HEK293 (cell line): ENCODE data around the gene CDK14.

ENCODE experiments used
- CTCF ChIA-PET: fragments of 350-600 bp; formaldehyde crosslinking; extraction: SDS; loops from one replicate; lab custom pipeline; 2021; ENCODE audit warnings: antibody characterized with exemption; lab: Yijun Ruan, JAX
- POLR2A ChIA-PET: fragments of 300-600 bp; formaldehyde crosslinking; extraction: SDS; loops from one replicate; lab custom pipeline; 2020; ENCODE audit warnings: antibody characterized with exemption, inconsistent platforms; lab: Yijun Ruan, JAX
- H3K27ac ChIP-seq: fragments of 200-500 bp; sonication (Bioruptor generic); 2 replicates; pipeline ENCODE4 v1.5.1; 2014; ENCODE audit warnings: low read depth, low read length, control low read depth, inconsistent platforms; ENCODE audit errors: extremely low read depth
- H3K36me3 ChIP-seq, 2 experiments: fragments of 200-500 bp in 1 of 2; sonication (Bioruptor generic) in 1 of 2; 1 replicate in 1 of 2; 2 replicates in 1 of 2; pipeline ENCODE4 v1.5.1; 2014 to 2017; ENCODE audit warnings: inconsistent platforms in 2 of 2, low read length in 2 of 2; ENCODE audit not compliant: control insufficient read depth in 2 of 2, insufficient read depth in 1 of 2
- H3K4me1 ChIP-seq: fragments of 200-500 bp; sonication (Bioruptor generic); 2 replicates; pipeline ENCODE4 v1.5.1; 2014; ENCODE audit warnings: mild to moderate bottlenecking, low read length, inconsistent platforms; ENCODE audit not compliant: control insufficient read depth, insufficient read depth
- H3K4me3 ChIP-seq: 2 replicates; pipeline ENCODE4 v1.5.1; 2011; ENCODE audit warnings: low read depth, mild to moderate bottlenecking, control low read depth, low read length, moderate library complexity
- H3K9me3 ChIP-seq: fragments of 200-500 bp; sonication (Bioruptor generic); 2 replicates; pipeline ENCODE4 v1.5.1; 2014; ENCODE audit warnings: low read depth, low read length, inconsistent platforms; ENCODE audit not compliant: control insufficient read depth, insufficient read depth
- ATF2 ChIP-seq: fragments of 450-650 bp; formaldehyde crosslinking; IDR thresholded peaks from 2 replicates; pipeline ENCODE4 v1.5.1; 2016; ENCODE audit warnings: missing biosample characterization, missing genetic modification characterization, low read depth
- GLIS2 ChIP-seq: fragments of 450-650 bp; formaldehyde crosslinking; IDR thresholded peaks from 2 replicates; pipeline ENCODE4 v1.5.1; 2016; ENCODE audit warnings: missing biosample characterization, missing genetic modification characterization
- MEIS1 ChIP-seq: sonication (generic); formaldehyde crosslinking; IDR thresholded peaks from 2 replicates; pipeline ENCODE4 v1.8.1; 2022; ENCODE audit warnings: missing genetic modification reagents, mild to moderate bottlenecking, borderline replicate concordance
- PRDM1 ChIP-seq: fragments of 450-650 bp; formaldehyde crosslinking; IDR thresholded peaks from 2 replicates; pipeline ENCODE4; 2016; ENCODE audit warnings: missing biosample characterization, missing genetic modification characterization
- RBAK ChIP-seq: fragments of 450-650 bp; formaldehyde crosslinking; IDR thresholded peaks from 2 replicates; pipeline ENCODE4 v1.5.1; 2016; ENCODE audit warnings: missing biosample characterization, missing genetic modification characterization
- ZNF10 ChIP-seq: fragments of 450-650 bp; formaldehyde crosslinking; IDR thresholded peaks from 2 replicates; pipeline ENCODE4 v1.5.1; 2017; ENCODE audit warnings: missing biosample characterization, missing genetic modification characterization
- ZNF133 ChIP-seq: fragments of 450-650 bp; formaldehyde crosslinking; IDR thresholded peaks from 2 replicates; pipeline ENCODE4 v1.5.1; 2016; ENCODE audit warnings: missing biosample characterization, missing genetic modification characterization
- ZNF148 ChIP-seq: fragments of 450-650 bp; formaldehyde crosslinking; IDR thresholded peaks from 2 replicates; pipeline ENCODE4 v1.5.0; 2017; ENCODE audit warnings: missing biosample characterization, missing genetic modification characterization, borderline replicate concordance
- ZNF16 ChIP-seq: fragments of 450-650 bp; formaldehyde crosslinking; IDR thresholded peaks from 2 replicates; pipeline ENCODE4 v1.5.1; 2016; ENCODE audit warnings: low read depth, missing biosample characterization, missing genetic modification characterization
- ZNF2 ChIP-seq: fragments of 450-650 bp; formaldehyde crosslinking; IDR thresholded peaks from 2 replicates; pipeline ENCODE4 v1.5.1; 2016; ENCODE audit warnings: missing biosample characterization, missing genetic modification characterization
- ZNF24 ChIP-seq: fragments of 450-650 bp; formaldehyde crosslinking; IDR thresholded peaks from 2 replicates; pipeline ENCODE4 v1.5.1; 2016; ENCODE audit warnings: missing biosample characterization, missing genetic modification characterization
- ZNF266 ChIP-seq: fragments of 450-650 bp; formaldehyde crosslinking; IDR thresholded peaks from 2 replicates; pipeline ENCODE4 v1.5.1; 2016; ENCODE audit warnings: missing biosample characterization, missing genetic modification characterization, low read depth
- ZNF292 ChIP-seq: fragments of 450-650 bp; formaldehyde crosslinking; IDR thresholded peaks from 2 replicates; pipeline ENCODE4 v1.5.1; 2016; ENCODE audit warnings: low read depth, missing biosample characterization, missing genetic modification characterization, borderline replicate concordance
- ZNF341 ChIP-seq: fragments of 450-650 bp; formaldehyde crosslinking; IDR thresholded peaks from 2 replicates; pipeline ENCODE4; 2016; ENCODE audit warnings: low read depth, missing biosample characterization, missing genetic modification characterization
- ZNF561 ChIP-seq: fragments of 450-650 bp; IDR thresholded peaks from 2 replicates; pipeline ENCODE4 v1.5.1; 2018; ENCODE audit warnings: missing biosample characterization, missing genetic modification characterization, borderline replicate concordance
- ZNF747 ChIP-seq: fragments of 450-650 bp; formaldehyde crosslinking; IDR thresholded peaks from 2 replicates; pipeline ENCODE4 v1.5.1; 2016; ENCODE audit warnings: missing biosample characterization, missing genetic modification characterization
- ZNF76 ChIP-seq: fragments of 450-650 bp; formaldehyde crosslinking; IDR thresholded peaks from 2 replicates; pipeline ENCODE4; 2016; ENCODE audit warnings: low read depth, missing biosample characterization, missing genetic modification characterization, borderline replicate concordance
- ZNF785 ChIP-seq: fragments of 450-650 bp; formaldehyde crosslinking; IDR thresholded peaks from 2 replicates; pipeline ENCODE4 v1.5.1; 2016; ENCODE audit warnings: missing biosample characterization, missing genetic modification characterization
- ZNF791 ChIP-seq: fragments of 450-650 bp; formaldehyde crosslinking; IDR thresholded peaks from 2 replicates; pipeline ENCODE4 v1.5.1; 2016; ENCODE audit warnings: missing biosample characterization, missing genetic modification characterization
- ZNF837 ChIP-seq: fragments of 450-650 bp; formaldehyde crosslinking; IDR thresholded peaks from 2 replicates; pipeline ENCODE4 v1.5.1; 2016; ENCODE audit warnings: missing biosample characterization, missing genetic modification characterization
- TF ChIP-seq, protein P1 (sequence below): fragments of 450-650 bp; formaldehyde crosslinking; IDR thresholded peaks from 2 replicates; pipeline ENCODE4 v1.5.1; 2016; ENCODE audit warnings: missing biosample characterization, missing genetic modification characterization, borderline replicate concordance

CDK14 gene

DNA sequence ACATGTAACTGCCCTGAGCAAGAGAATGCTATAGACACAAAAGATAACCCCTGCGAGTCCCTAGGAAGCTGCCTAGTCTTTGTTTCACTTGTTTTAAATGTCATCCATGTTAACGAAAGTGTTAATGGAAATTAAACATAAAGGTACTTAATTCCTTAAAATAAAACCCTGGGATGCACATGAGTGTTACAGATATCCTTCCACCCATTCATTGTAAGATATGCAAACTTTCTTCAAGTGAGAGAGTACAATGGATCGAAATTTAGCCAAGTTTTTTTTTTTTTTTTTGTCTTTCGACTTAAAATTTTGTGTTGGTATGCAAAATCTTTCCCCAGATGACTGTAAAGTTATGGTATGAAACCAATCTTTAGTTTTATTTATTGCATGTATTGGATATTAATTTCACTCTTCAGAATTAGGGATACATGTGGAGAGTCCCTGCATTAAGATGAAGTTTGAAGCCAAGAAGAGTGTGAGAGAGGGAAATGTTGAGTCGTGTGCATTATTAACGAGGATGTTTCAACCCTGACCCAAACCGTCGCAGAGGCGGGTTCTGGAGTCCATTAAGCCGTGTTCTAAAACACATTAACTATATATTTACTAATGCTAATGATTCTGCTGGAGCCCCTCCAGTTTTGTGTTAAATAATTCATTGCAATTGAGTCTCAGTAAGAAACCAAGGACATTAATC, 1.6 kb downstream of the CDK14 start:
- Histone ChIP-seq H3K4me3 (peak overlapping the region; percentile 89), H3K4me1 (peaks cover 13% of the 10 kb centered on the region)

GRCh38 chr7:90599038-90599437, 2.9 kb downstream of the CDK14 start:
- H3K9me3 ChIP-seq, result no peaks in the 10 kb centered on the region
- no peak overlapping the region for H3K27ac ChIP-seq
- H3K4me3 ChIP-seq, result no peak overlapping the region
- H3K4me1 ChIP-seq, result peaks cover 13% of the 10 kb centered on the region
- POLR2A ChIA-PET, result no interaction called here
- H3K36me3 ChIP-seq, result no peaks in the 10 kb centered on the region
- CTCF ChIA-PET, result interaction anchor here (3.4 kb wide), 1 partner anchor 31 kb away, joined by 18 read pairs; no protein-coding TSS in a partner anchor
- no peak for TF ChIP-seq ZNF292 (tag by site-specific recombination)
- TF ChIP-seq ZNF785, result no peak
- TF ChIP-seq ZNF10, result no peak

More for the DNA sequence above, 1.6 kb downstream of the CDK14 start:
- ChIA-PET CTCF (interaction anchor here (3.0 to 3.4 kb wide), 3 partner anchors 28 to 143 kb away, joined by 8 to 19 read pairs (median 18); no protein-coding TSS in a partner anchor), POLR2A (interaction anchor here (1.3 to 2.3 kb wide), 2 partner anchors 9 to 28 kb away, joined by 5 to 10 read pairs; no protein-coding TSS in a partner anchor)
- Histone ChIP-seq H3K36me3 (no peaks in the 10 kb centered on the region), H3K9me3 (no peaks in the 10 kb centered on the region), H3K27ac (no peak overlapping the region)
- TF ChIP-seq ZNF341 (tag by site-specific recombination), result no peak
- TF ChIP-seq ZNF747 (tag by site-specific recombination), result no peak
- TF ChIP-seq PRDM1, result peak; percentile 68; the same call in 1 of the 2 replicates
- TF ChIP-seq, protein P1, sequence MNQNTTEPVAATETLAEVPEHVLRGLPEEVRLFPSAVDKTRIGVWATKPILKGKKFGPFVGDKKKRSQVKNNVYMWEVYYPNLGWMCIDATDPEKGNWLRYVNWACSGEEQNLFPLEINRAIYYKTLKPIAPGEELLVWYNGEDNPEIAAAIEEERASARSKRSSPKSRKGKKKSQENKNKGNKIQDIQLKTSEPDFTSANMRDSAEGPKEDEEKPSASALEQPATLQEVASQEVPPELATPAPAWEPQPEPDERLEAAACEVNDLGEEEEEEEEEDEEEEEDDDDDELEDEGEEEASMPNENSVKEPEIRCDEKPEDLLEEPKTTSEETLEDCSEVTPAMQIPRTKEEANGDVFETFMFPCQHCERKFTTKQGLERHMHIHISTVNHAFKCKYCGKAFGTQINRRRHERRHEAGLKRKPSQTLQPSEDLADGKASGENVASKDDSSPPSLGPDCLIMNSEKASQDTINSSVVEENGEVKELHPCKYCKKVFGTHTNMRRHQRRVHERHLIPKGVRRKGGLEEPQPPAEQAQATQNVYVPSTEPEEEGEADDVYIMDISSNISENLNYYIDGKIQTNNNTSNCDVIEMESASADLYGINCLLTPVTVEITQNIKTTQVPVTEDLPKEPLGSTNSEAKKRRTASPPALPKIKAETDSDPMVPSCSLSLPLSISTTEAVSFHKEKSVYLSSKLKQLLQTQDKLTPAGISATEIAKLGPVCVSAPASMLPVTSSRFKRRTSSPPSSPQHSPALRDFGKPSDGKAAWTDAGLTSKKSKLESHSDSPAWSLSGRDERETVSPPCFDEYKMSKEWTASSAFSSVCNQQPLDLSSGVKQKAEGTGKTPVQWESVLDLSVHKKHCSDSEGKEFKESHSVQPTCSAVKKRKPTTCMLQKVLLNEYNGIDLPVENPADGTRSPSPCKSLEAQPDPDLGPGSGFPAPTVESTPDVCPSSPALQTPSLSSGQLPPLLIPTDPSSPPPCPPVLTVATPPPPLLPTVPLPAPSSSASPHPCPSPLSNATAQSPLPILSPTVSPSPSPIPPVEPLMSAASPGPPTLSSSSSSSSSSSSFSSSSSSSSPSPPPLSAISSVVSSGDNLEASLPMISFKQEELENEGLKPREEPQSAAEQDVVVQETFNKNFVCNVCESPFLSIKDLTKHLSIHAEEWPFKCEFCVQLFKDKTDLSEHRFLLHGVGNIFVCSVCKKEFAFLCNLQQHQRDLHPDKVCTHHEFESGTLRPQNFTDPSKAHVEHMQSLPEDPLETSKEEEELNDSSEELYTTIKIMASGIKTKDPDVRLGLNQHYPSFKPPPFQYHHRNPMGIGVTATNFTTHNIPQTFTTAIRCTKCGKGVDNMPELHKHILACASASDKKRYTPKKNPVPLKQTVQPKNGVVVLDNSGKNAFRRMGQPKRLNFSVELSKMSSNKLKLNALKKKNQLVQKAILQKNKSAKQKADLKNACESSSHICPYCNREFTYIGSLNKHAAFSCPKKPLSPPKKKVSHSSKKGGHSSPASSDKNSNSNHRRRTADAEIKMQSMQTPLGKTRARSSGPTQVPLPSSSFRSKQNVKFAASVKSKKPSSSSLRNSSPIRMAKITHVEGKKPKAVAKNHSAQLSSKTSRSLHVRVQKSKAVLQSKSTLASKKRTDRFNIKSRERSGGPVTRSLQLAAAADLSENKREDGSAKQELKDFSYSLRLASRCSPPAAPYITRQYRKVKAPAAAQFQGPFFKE (tag by site-specific recombination), result no peak
- TF ChIP-seq ZNF2 (tag by site-specific recombination), result no peak
- no peak for TF ChIP-seq ZNF791 (tag by site-specific recombination)
- no peak for TF ChIP-seq ZNF16

- Histone ChIP-seq H3K36me3 (no peaks in the 10 kb centered on the region), H3K27ac (no peak overlapping the region), H3K4me3 (no peak overlapping the region), H3K4me1 (peaks cover 13% of the 10 kb centered on the region), H3K9me3 (no peaks in the 10 kb centered on the region)
- ChIA-PET POLR2A (no interaction called here), CTCF (interaction anchor here (1.0 kb wide), 1 partner anchor 145 kb away, joined by 3 read pairs; no protein-coding TSS in a partner anchor)
- no peak for TF ChIP-seq ZNF148 (tag by site-specific recombination)
- no peak for TF ChIP-seq ZNF24 (tag by site-specific recombination)
- no peak for TF ChIP-seq GLIS2
- TF ChIP-seq ZNF133, result no peak
- no peak for TF ChIP-seq MEIS1
- no peak for TF ChIP-seq ZNF561 (tag by site-specific recombination)
- no peak for TF ChIP-seq RBAK
- TF ChIP-seq ATF2 (tag by site-specific recombination), result no peak
- no peak for TF ChIP-seq ZNF837 (tag by site-specific recombination)
- no peak for TF ChIP-seq ZNF266 (tag by site-specific recombination)
- no peak for TF ChIP-seq ZNF76 (tag by site-specific recombination)
Measured at GRCh38 chr7:90599892-90600555, 3.9 kb downstream of the CDK14 start.
